AG04450 (cell line): ENCODE results near the gene PLXND1. TPM values are rescaled to one million over a fixed set of nuclear protein-coding genes. Genes with fewer than 3 reads are reported as not detected.

Experiments used
- CTCF ChIA-PET: fragments of 300-600, 350-600 bp; formaldehyde crosslinking; extraction: SDS; loops from one replicate; lab custom pipeline; 2022; ENCODE audit warnings: antibody characterized with exemption, inconsistent platforms; lab: Charles Lee
- POLR2A ChIA-PET: fragments of 350-600 bp; formaldehyde crosslinking; extraction: SDS; loops from one replicate; lab custom pipeline; 2021; ENCODE audit warnings: antibody characterized with exemption, inconsistent platforms; lab: Yijun Ruan, JAX
- DNase-seq: peaks from one replicate; pipeline ENCODE4 v3.0.0-alpha.2; 2011; ENCODE audit warnings: low read depth, low spot score
- H3K27ac ChIP-seq: one replicate; pipeline ENCODE4 v1.5.1; 2012; ENCODE audit warnings: low read depth, low read length, control low read depth
- H3K27me3 ChIP-seq: one replicate; pipeline ENCODE4 v1.6.0; 2012; ENCODE audit warnings: low read length; ENCODE audit not compliant: control insufficient read depth, insufficient read depth
- H3K4me3 ChIP-seq: 2 replicates; pipeline ENCODE4 v1.5.1; 2011; ENCODE audit warnings: mild to moderate bottlenecking, low read depth, low read length, control low read depth
- H3K9me3 ChIP-seq: 2 replicates; pipeline ENCODE4 v1.5.1; 2012; ENCODE audit warnings: low read length; ENCODE audit not compliant: control insufficient read depth, insufficient read depth
- polyA plus RNA-seq: library from polyadenylated mRNA; depleted of rRNA; stranded (reverse); fragments of >200 nt; gene quantifications from 2 replicates; pipeline ENCODE4 v1.2.3, GENCODE V29; 2011
- TF ChIP-seq, protein P1 (sequence below): IDR thresholded peaks from 2 replicates; pipeline ENCODE4 v1.5.1; 2011; ENCODE audit warnings: low read depth, low read length, control low read depth, inconsistent platforms

The PLXND1 gene
- polyA plus RNA-seq, 1 experiment = 37.1 TPM

DNA sequence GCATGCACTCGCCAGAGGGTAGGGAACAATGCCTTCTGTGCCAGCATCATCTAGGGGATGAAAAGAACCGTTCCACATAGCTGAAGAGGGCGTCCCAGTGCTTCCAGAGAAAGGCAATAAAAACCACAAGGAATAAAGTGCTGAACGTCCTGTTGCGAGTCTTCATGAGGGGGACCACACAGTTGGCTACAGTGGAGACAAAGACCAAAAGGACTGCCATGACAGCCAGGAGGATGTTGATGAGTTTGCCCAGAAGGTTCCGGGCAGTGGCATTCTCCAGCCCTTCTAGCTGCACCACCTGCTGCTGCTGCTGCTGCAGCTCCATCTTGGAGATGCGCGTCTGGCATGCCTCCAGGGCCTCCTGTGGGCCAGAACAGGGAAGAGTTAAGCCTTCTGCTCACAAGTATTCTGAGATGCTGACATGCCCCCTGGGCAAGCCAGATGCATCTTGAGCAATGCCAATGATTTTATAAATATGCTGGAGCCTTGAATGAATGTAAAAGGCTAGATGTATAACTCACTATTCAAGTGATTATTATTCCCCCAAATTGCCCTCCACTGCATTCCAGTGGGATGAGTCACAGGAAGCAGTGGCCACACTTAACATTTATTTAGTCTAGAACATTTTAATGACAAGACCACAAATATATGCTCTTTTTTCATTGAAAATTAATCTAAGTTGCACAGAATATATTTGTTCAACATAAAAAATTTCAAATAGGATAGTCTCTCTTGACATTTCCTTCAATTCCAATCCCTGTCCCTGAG lies 45.1 kb upstream of the PLXND1 start:
- DNase-seq = peak; percentile 20
- Histone ChIP-seq H3K4me3 (no peak overlapping the region), H3K27ac (no peak overlapping the region), H3K27me3 (no peaks in the 10 kb centered on the region), H3K9me3 (no peaks in the 10 kb centered on the region)
- ChIA-PET POLR2A (no interaction called here), CTCF (interaction anchor here (0.8 to 1.2 kb wide), 3 partner anchors 174 to 282 kb away, joined by 3 to 15 read pairs (median 5); no protein-coding TSS in a partner anchor)
- TF ChIP-seq, protein P1, sequence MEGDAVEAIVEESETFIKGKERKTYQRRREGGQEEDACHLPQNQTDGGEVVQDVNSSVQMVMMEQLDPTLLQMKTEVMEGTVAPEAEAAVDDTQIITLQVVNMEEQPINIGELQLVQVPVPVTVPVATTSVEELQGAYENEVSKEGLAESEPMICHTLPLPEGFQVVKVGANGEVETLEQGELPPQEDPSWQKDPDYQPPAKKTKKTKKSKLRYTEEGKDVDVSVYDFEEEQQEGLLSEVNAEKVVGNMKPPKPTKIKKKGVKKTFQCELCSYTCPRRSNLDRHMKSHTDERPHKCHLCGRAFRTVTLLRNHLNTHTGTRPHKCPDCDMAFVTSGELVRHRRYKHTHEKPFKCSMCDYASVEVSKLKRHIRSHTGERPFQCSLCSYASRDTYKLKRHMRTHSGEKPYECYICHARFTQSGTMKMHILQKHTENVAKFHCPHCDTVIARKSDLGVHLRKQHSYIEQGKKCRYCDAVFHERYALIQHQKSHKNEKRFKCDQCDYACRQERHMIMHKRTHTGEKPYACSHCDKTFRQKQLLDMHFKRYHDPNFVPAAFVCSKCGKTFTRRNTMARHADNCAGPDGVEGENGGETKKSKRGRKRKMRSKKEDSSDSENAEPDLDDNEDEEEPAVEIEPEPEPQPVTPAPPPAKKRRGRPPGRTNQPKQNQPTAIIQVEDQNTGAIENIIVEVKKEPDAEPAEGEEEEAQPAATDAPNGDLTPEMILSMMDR = no peak

DNA sequence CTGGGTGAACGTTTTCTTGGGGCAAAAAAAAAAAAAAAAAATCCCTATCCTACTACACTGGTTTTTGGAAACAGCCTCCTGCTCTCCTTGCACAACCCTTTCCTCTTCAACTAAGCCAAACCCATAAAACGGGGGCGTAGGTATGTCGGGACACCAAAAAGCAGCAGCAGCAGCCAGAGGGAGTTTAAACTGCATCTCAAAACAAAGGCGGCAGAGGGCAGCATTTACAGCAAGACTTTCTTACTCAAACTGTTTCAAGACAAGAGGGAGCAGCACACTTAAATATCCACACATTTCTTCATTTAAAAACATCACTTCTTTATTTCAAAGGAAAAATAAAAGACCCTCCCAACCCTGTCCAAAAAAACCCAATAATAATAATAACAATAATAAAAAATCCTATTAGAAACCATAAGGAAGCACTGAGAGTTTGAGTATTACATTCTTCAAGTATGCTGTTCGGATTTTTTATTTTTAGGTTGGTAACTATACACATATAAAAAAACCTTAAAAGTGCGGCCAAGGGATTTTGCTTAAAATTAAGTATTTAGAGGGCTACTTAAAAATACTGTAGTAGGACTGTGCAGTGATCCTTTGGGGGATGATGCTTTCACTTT lies 43.9 kb upstream of the PLXND1 start:
- TF ChIP-seq, protein P1 = peak; percentile 79
- Histone ChIP-seq H3K27me3 (no peaks in the 10 kb centered on the region), H3K9me3 (no peaks in the 10 kb centered on the region), H3K27ac (no peak overlapping the region), H3K4me3 (no peak overlapping the region)
- ChIA-PET CTCF (interaction anchor here (0.7 to 4.4 kb wide), 16 partner anchors 12 to 1667 kb away, joined by 3 to 38 read pairs (median 4); no protein-coding TSS in a partner anchor), POLR2A (no interaction called here)
- DNase-seq = no peak

- Histone ChIP-seq H3K4me3 (no peak overlapping the region), H3K9me3 (no peaks in the 10 kb centered on the region), H3K27ac (no peak overlapping the region), H3K27me3 (no peaks in the 10 kb centered on the region)
- DNase-seq = no peak
- TF ChIP-seq, protein P1 = no peak
- CTCF ChIA-PET = interaction anchor here (1.0 to 4.4 kb wide), 6 partner anchors 73 to 292 kb away, joined by 3 to 38 read pairs (median 15); no protein-coding TSS in a partner anchor
- POLR2A ChIA-PET = no interaction called here
Observed at GRCh38 chr3:129648391-129648790, 41.9 kb upstream of the PLXND1 start.

- DNase-seq = no peak
- Histone ChIP-seq H3K9me3 (no peaks in the 10 kb centered on the region), H3K27ac (peak overlapping the region; percentile 21), H3K27me3 (no peaks in the 10 kb centered on the region), H3K4me3 (no peak overlapping the region)
- POLR2A ChIA-PET = no interaction called here
- CTCF ChIA-PET = interaction anchor here (0.5 to 1.1 kb wide), 3 partner anchors 179 to 876 kb away, joined by 3 to 6 read pairs (median 3); no protein-coding TSS in a partner anchor
- TF ChIP-seq, protein P1 = no peak
Observed at GRCh38 chr3:129645286-129645685, 38.8 kb upstream of the PLXND1 start.
